Heart left ventricle (tissue), 16 donors: Measurements from ENCODE around the gene NFKB2. TPM values are rescaled to one million over a fixed set of nuclear protein-coding genes. Genes with fewer than 3 reads are reported as not detected.

Experiments used
- ATAC-seq, 4 donors: fragments of 200-7000 bp; cut with Tn5 transposase; one replicate each; pipeline ENCODE4 v1.9.1; 2020 to 2022; ENCODE audit warnings: moderate library complexity in 4 of 4, mild to moderate bottlenecking in 3 of 4, moderate number of reproducible peaks in 1 of 4
- DNase-seq, 5 donors: peaks; one replicate each; pipeline ENCODE4 v3.0.0-alpha.2; 2020
- H3K27ac ChIP-seq, 12 donors: fragments of 200-600 bp; sonication (generic) in 4 of 12; one replicate each; pipeline versions ENCODE4 v1.5.0 to v1.8.0; 2016 to 2022; ENCODE audit warnings: mild to moderate bottlenecking in 2 of 12
- H3K27me3 ChIP-seq, 9 donors: fragments of 200-600 bp; sonication (generic) in 2 of 9; one replicate each; pipeline versions ENCODE4 v1.5.1 to v1.8.0; 2016 to 2022; ENCODE audit warnings: mild to moderate bottlenecking in 3 of 9
- H3K36me3 ChIP-seq, 9 donors: fragments of 200-600 bp; sonication (generic) in 2 of 9; one replicate each; pipeline versions ENCODE4 v1.5.0 to v1.8.0; 2018 to 2022; ENCODE audit warnings: mild to moderate bottlenecking in 2 of 9
- H3K4me1 ChIP-seq, 12 donors: fragments of 200-600 bp; sonication (generic) in 4 of 12; one replicate each; pipeline versions ENCODE4 v1.5.0 to v1.8.0; 2016 to 2022; ENCODE audit warnings: mild to moderate bottlenecking in 3 of 12
- H3K4me3 ChIP-seq, 12 donors: fragments of 200-600 bp; sonication (generic) in 4 of 12; one replicate each; pipeline versions ENCODE4 v1.5.0 to v1.8.0; 2017 to 2022; ENCODE audit warnings: mild to moderate bottlenecking in 9 of 12, moderate library complexity in 4 of 12
- H3K9me3 ChIP-seq, 12 donors: fragments of 200-600 bp; sonication (generic) in 4 of 12; one replicate each; pipeline versions ENCODE4 v1.5.0 to v1.8.0; 2016 to 2022; ENCODE audit warnings: mild to moderate bottlenecking in 1 of 12
- POLR2A ChIP-seq, 2 donors: fragments of 450-650 bp; IDR thresholded peaks; one replicate each; pipeline ENCODE4 v1.6.1; 2017; ENCODE audit warnings: antibody characterized with exemption in 2 of 2, mild to moderate bottlenecking in 2 of 2, moderate library complexity in 2 of 2
- WGBS, 4 donors: extraction: QIAGEN DNeasy Blood & Tissue Kit in 2 of 4; methylation state at CpG; one replicate each; pipeline versions ENCODE4 v1.1.5 to v1.1.7; 2013 to 2018; 5-methylcytosine and 5-hydroxymethylcytosine counted together
- intact Hi-C, 10 donors: fragments of 100-400 bp; cut with DNase I; formaldehyde crosslinking; loops; one replicate each; pipeline versions ENCODE4 v1.11.1 to v1.14.2; 2022
- polyA plus RNA-seq, 2 donors: library from polyadenylated mRNA; stranded (reverse); fragments of 200-250 nt; gene quantifications; one replicate each; pipeline ENCODE4 v1.2.3, GENCODE V29; 2013
- total RNA-seq, 9 donors: library from RNA; depleted of rRNA in 2 of 9; stranded (reverse); fragments of >200 nt in 2 of 9; fragmentation: NEBNext Ultra II Directional in 3 of 9; extraction: Animal tissue kit (Norgen Biotek cat#: 25700) in 3 of 9; gene quantifications; one replicate each; pipeline versions ENCODE4 v1.1.0 to v1.2.4, GENCODE V29; 2016 to 2023
- TF ChIP-seq, protein P1 (sequence below), 12 donors: fragments of 200-600 bp; sonication (generic) in 4 of 12; IDR thresholded peaks; one replicate each; pipeline versions ENCODE4 v1.5.0 to v1.8.0; 2018 to 2022; ENCODE audit warnings: antibody characterized with exemption in 12 of 12, mild to moderate bottlenecking in 5 of 12
- donor health status: ischemic (EF 13 %, LVEDD 7.1; RV severe dilation, severe dysfunction).
- donor health status: healthy with polysubstance abuse.
- donor health status: DM: no; HTN: yes; CAD: no.
- donor health status: DM: no; HTN: no; CAD: no.
- donor health status: ischemic (EF 25% LVEDD 6.9; RV normal size, moderate dysfunction).
- donor health status: ischemic (EF 25% LVEDD 5.7; RV mildly dilated, moderate dysfunction).
- donor health status: healthy.
- donor health status: DM: yes; HTN: yes; CAD: no.
- donor health status: ischemic (EF 35%, LVEDD 5.7; RV mildly dilated, moderate dysfunction).
- donor health status: nonischemic (EF 11% LVEDD 7.7; RV severe dilation, severe dysfunction).
- donor health status: DM: yes; HTN: yes; CAD: no.
- donor health status: PGD.
- donor health status: ischemic (EF 29% LVEDD 5.4; RV normal size, mild dysfunction).
- donor health status: nonischemic (EF 23%, LVEDD 6.1; RV moderate dilation, normal function).

NFKB2 gene
- total and polyA plus RNA-seq, 11 donors = 9.6 to 50.4 (median 17.2) TPM

GRCh38 chr10:102354451-102354850 is 41.1 kb upstream of the NFKB2 start:
- Histone ChIP-seq H3K9me3 (no peaks in the 10 kb centered on the region), H3K27ac (no peak overlapping the region), H3K36me3 (peaks cover 3 to 95% (median 83%) of the 10 kb centered on the region in 9 donors), H3K4me3 (no peak overlapping the region), H3K27me3 (no peaks in the 10 kb centered on the region), H3K4me1 (no peaks in the 10 kb centered on the region)
- intact Hi-C loops = loop anchor here in 6 of 10 donors (5.0 kb wide), 2 partner anchors 182 to 187 kb away; no protein-coding TSS in a partner anchor
- ATAC-seq (no peak), DNase-seq (no peak)
- TF ChIP-seq POLR2A (IDR thresholded peaks at IDR 0.05) = no peak
- TF ChIP-seq, protein P1, sequence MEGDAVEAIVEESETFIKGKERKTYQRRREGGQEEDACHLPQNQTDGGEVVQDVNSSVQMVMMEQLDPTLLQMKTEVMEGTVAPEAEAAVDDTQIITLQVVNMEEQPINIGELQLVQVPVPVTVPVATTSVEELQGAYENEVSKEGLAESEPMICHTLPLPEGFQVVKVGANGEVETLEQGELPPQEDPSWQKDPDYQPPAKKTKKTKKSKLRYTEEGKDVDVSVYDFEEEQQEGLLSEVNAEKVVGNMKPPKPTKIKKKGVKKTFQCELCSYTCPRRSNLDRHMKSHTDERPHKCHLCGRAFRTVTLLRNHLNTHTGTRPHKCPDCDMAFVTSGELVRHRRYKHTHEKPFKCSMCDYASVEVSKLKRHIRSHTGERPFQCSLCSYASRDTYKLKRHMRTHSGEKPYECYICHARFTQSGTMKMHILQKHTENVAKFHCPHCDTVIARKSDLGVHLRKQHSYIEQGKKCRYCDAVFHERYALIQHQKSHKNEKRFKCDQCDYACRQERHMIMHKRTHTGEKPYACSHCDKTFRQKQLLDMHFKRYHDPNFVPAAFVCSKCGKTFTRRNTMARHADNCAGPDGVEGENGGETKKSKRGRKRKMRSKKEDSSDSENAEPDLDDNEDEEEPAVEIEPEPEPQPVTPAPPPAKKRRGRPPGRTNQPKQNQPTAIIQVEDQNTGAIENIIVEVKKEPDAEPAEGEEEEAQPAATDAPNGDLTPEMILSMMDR (IDR thresholded peaks at IDR 0.05) = no peak
- WGBS, 4 donors = 68 to 85% (median 78%) methylated on average over 3 of the region's 3 CpGs

- Histone ChIP-seq H3K4me3 (no peak overlapping the region), H3K9me3 (no peaks in the 10 kb centered on the region), H3K27me3 (no peaks in the 10 kb centered on the region), H3K27ac (no peak overlapping the region), H3K36me3 (peaks cover 3 to 99% (median 96%) of the 10 kb centered on the region in 9 donors), H3K4me1 (no peaks in the 10 kb centered on the region)
- 86 to 96% (median 89%) methylated on average over 4 of the region's 4 CpGs for WGBS, 4 donors
- intact Hi-C loops = no loop called here
- TF ChIP-seq, protein P1 (IDR thresholded peaks at IDR 0.05) = no peak
- no peak for TF ChIP-seq POLR2A (IDR thresholded peaks at IDR 0.05)
- DNase-seq = no peak
- no peak for ATAC-seq
Measured at GRCh38 chr10:102358712-102359382, 36.7 kb upstream of the NFKB2 start.

- intact Hi-C loops = no loop called here
- Histone ChIP-seq H3K9me3 (peaks cover 0 to 10% (median 0%) of the 10 kb centered on the region in 12 donors), H3K4me3 (no peak overlapping the region), H3K27me3 (no peaks in the 10 kb centered on the region), H3K36me3 (peaks cover 7 to 100% (median 99%) of the 10 kb centered on the region in 9 donors), H3K27ac (no peak overlapping the region), H3K4me1 (no peaks in the 10 kb centered on the region)
- DNase-seq (no peak), ATAC-seq (no peak)
- TF ChIP-seq, protein P1 (IDR thresholded peaks at IDR 0.05) = no peak
- no peak for TF ChIP-seq POLR2A (IDR thresholded peaks at IDR 0.05)
- WGBS, 4 donors = 96 to 100% (median 100%) methylated on average over 1 of the region's 1 CpG
Measured at GRCh38 chr10:102367441-102367840, 28.1 kb upstream of the NFKB2 start.

DNA sequence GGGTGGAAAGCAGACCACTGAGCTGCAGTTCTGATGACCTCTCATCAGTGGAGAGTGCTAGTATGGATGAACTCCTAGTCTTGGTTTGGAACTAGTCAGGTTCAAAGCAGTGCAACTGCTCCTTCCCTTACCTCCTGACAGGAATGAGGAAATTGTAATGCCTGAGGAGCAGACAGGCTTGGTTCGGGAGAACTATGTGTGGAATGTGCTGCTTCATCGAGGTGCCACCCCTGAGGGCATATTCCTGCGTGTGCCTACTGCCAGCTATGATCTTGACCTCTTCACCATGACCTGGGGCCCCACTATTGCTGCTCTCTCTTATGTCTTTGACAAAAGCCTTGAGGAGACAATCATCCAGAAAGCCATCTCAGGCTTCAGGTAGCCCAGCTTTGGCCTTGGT is 27.4 kb upstream of the NFKB2 start:
- TF ChIP-seq, protein P1 (IDR thresholded peaks at IDR 0.05) = no peak
- TF ChIP-seq POLR2A (IDR thresholded peaks at IDR 0.05) = no peak
- H3K36me3 ChIP-seq = peaks cover 7 to 100% (median 99%) of the 10 kb centered on the region in 9 donors

More for the DNA sequence above, 27.4 kb upstream of the NFKB2 start:
- intact Hi-C loops = no loop called here
- WGBS, 4 donors = 55 to 73% (median 66%) methylated on average over 2 to 3 of the region's 3 CpGs
- no peaks in the 10 kb centered on the region for H3K27me3 ChIP-seq
- ATAC-seq (no peak), DNase-seq (no peak)
- no peak overlapping the region for H3K27ac ChIP-seq
- H3K9me3 ChIP-seq = peaks cover 0 to 10% (median 0%) of the 10 kb centered on the region in 12 donors
- no peaks in the 10 kb centered on the region for H3K4me1 ChIP-seq
- H3K4me3 ChIP-seq = no peak overlapping the region
